ENCODE results near the gene OR4D11. TPM values are rescaled to one million over a fixed set of nuclear protein-coding genes. Genes with fewer than 3 reads are reported as not detected.

OR4D11 gene
- not detected for total RNA-seq
- long read RNA-seq = 0 reads

DNA sequence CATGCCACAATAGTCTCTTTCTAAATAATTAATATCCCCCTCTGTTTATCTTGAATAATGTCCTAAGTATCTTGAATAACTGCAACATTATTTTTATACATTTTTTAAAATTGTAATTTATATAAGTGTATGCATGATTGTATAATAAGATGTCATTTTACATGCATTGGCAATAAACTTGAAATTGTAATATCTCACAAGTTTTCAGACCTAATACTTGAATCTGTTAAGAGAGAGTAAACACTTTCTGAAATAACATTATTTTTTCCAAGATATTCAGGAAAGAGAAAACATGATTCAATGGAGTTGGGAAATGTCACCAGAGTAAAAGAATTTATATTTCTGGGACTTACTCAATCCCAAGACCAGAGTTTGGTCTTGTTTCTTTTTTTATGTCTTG is at the start of gene OR4D11:
Gene OR4D11 (plus strand): TSS at position 301 of the 400 bp plus-strand sequence. CDS start 0 bp downstream, at position 301.
- H3K27me3 ChIP-seq = no peaks in the 10 kb centered on the region
- H3K4me1 ChIP-seq = no peaks in the 10 kb centered on the region
- DNase-seq = no peak
- ATAC-seq = no peak
- no peaks in the 10 kb centered on the region for H3K36me3 ChIP-seq
- H3K4me3 ChIP-seq = no peak within 1 kb of the TSS
- no peaks in the 10 kb centered on the region for H3K9me3 ChIP-seq
- TF ChIP-seq, protein P1, sequence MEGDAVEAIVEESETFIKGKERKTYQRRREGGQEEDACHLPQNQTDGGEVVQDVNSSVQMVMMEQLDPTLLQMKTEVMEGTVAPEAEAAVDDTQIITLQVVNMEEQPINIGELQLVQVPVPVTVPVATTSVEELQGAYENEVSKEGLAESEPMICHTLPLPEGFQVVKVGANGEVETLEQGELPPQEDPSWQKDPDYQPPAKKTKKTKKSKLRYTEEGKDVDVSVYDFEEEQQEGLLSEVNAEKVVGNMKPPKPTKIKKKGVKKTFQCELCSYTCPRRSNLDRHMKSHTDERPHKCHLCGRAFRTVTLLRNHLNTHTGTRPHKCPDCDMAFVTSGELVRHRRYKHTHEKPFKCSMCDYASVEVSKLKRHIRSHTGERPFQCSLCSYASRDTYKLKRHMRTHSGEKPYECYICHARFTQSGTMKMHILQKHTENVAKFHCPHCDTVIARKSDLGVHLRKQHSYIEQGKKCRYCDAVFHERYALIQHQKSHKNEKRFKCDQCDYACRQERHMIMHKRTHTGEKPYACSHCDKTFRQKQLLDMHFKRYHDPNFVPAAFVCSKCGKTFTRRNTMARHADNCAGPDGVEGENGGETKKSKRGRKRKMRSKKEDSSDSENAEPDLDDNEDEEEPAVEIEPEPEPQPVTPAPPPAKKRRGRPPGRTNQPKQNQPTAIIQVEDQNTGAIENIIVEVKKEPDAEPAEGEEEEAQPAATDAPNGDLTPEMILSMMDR (IDR thresholded peaks at IDR 0.05) = no peak
- no peak for TF ChIP-seq POLR2A (IDR thresholded peaks at IDR 0.05)
- intact Hi-C loops (cut with DNase I) = no loop called here
- H3K27ac ChIP-seq = no peak within 1 kb of the TSS

DNA sequence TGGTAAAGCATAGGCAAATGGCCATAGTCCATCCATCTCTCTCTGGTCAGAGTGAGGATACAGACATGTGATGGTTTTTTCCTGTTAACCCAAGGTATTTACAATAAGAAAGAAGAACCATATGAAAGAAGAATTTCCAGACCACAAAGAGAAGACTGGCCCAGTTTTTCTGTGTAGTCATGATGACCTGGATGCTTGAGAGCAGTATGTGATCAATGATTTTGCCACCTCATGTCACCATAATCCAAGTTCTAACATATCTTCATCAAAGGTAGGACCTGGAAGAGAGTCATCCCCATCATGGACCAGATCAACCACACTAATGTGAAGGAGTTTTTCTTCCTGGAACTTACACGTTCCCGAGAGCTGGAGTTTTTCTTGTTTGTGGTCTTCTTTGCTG is 46.7 kb upstream of the OR4D11 start, which contains the start of gene OR4D6:
Gene OR4D6 (plus strand): TSS at position 301 of the 400 bp plus-strand sequence. CDS start 0 bp downstream, at position 301.
- H3K27me3 ChIP-seq = no peaks in the 10 kb centered on the region
- H3K27ac ChIP-seq = no peak within 1 kb of the TSS
- no peak for ATAC-seq

DNA sequence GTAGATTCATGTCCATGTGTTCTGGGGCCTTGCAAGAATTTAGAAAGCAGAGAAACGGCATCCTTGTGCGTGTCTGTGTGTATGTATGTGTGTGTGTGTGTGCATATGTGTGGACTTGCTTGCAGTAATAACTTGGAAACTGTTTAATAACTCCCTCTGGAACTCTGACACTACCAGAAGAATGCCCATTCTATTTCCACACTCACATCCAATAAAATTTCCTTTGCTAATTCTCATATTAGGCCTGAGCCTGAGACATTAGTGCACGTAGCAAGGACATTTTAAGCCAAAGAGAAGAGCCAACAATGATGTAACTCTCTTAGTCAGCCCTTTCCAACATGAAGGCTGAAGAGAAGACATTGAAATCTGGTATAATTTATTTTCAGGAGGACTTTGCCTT is 43.5 kb upstream of the OR4D11 start:
- Histone ChIP-seq H3K36me3 (no peaks in the 10 kb centered on the region), H3K27ac (no peak overlapping the region), H3K9me3 (no peaks in the 10 kb centered on the region), H3K4me3 (no peak overlapping the region), H3K27me3 (no peaks in the 10 kb centered on the region), H3K4me1 (no peaks in the 10 kb centered on the region)
- intact Hi-C loops (cut with DNase I) = no loop called here
- WGBS (ENCODE audit: insufficient coverage, low coverage, low lambda C conversion rate, missing lambda C conversion rate) = 31% methylated on average over 3 of the region's 3 CpGs
- no peak for TF ChIP-seq POLR2A (IDR thresholded peaks at IDR 0.05)
- DNase-seq = no peak
- no peak for ATAC-seq

More for the DNA sequence above, 46.7 kb upstream of the OR4D11 start, which contains the start of gene OR4D6:
- no peak for DNase-seq
- no peaks in the 10 kb centered on the region for H3K9me3 ChIP-seq
- no peaks in the 10 kb centered on the region for H3K4me1 ChIP-seq
- 64% methylated on average over 2 of the region's 2 CpGs for WGBS (ENCODE audit: insufficient coverage, low coverage, low lambda C conversion rate, missing lambda C conversion rate)
- no peak within 1 kb of the TSS for H3K4me3 ChIP-seq
- no peaks in the 10 kb centered on the region for H3K36me3 ChIP-seq
- TF ChIP-seq POLR2A (IDR thresholded peaks at IDR 0.05) = no peak
- TF ChIP-seq, protein P1 (IDR thresholded peaks at IDR 0.05) = no peak
- intact Hi-C loops (cut with DNase I) = no loop called here

DNA sequence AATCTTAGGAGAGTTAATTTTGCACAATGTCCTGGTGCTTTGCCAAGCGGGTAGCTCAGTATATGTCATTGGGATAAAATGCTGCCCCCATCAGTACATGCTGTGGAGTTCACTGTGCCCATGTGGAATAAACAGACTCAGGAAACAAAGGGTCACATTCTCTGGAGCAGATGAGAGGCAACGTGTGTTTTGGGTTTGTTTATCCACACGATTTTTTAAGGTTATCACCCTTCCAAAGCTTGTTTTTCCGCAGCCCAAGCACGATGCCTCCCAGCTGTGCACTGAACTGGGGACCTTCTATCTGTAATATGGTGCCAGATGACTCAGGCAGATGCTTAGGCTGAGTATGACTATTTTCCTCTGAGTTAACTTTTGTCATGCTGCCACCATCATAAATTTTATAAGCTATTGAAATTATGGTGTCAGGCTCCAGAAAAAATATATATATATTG is 40.2 kb upstream of the OR4D11 start:
- H3K4me1 ChIP-seq = no peaks in the 10 kb centered on the region
- no peaks in the 10 kb centered on the region for H3K36me3 ChIP-seq
- H3K27me3 ChIP-seq = no peaks in the 10 kb centered on the region
- no peak for ATAC-seq
- no peaks in the 10 kb centered on the region for H3K9me3 ChIP-seq
- TF ChIP-seq POLR2A (IDR thresholded peaks at IDR 0.05) = no peak
- TF ChIP-seq, protein P1 (IDR thresholded peaks at IDR 0.05) = no peak
- H3K4me3 ChIP-seq = no peak overlapping the region
- WGBS (ENCODE audit: insufficient coverage, low coverage, low lambda C conversion rate, missing lambda C conversion rate) = 48% methylated on average over 5 of the region's 5 CpGs
- intact Hi-C loops (cut with DNase I) = no loop called here
- no peak overlapping the region for H3K27ac ChIP-seq
- DNase-seq = no peak

DNA sequence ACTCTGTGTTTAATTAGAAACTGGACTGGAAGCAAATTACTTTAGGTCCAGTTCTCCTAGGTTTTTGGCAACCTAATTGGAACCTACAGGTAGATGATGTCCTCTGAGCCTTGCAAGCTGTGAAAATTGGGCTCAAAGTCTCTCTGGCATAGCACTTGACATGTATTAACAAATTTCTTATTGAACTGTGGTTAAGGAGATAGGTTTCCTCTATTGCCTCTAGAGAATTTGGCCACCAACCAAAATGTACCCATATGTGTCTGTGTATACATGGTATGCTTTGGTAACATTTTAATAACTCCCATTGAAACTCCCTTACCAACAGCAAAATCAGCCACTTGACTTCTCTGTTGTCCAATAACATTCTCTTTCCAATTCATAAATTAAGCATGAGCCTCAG is 30.4 kb upstream of the OR4D11 start, which contains the start of gene OR4D10:
Gene OR4D10 (plus strand): TSS at position 301 of the 400 bp plus-strand sequence. CDS start 4,115 bp downstream, outside the sequence.
- Histone ChIP-seq H3K27ac (no peak within 1 kb of the TSS), H3K36me3 (no peaks in the 10 kb centered on the region), H3K27me3 (no peaks in the 10 kb centered on the region), H3K4me1 (no peaks in the 10 kb centered on the region), H3K4me3 (no peak within 1 kb of the TSS), H3K9me3 (no peaks in the 10 kb centered on the region)
- intact Hi-C loops (cut with DNase I) = no loop called here
- TF ChIP-seq, protein P1 (IDR thresholded peaks at IDR 0.05) = no peak
- TF ChIP-seq POLR2A (IDR thresholded peaks at IDR 0.05) = no peak
- ATAC-seq (no peak), DNase-seq (no peak)
